ENCODE results near the gene HSD17B4. TPM values are rescaled to one million over a fixed set of nuclear protein-coding genes. Genes with fewer than 3 reads are reported as not detected.

Gene HSD17B4
- total RNA-seq, 1 experiment from 2014 or later = 142 TPM

- TF ChIP-seq SP1 (IDR thresholded peaks at IDR 0.05; ENCODE audit: low read depth) (no peak), EZH2phosphoT487 (IDR thresholded peaks at IDR 0.05; ENCODE audit: borderline replicate concordance) (no peak), YY1 (IDR thresholded peaks at IDR 0.05; ENCODE audit: extremely low read depth, insufficient replicate concordance, low read depth, low read length) (no peak), SRF (IDR thresholded peaks at IDR 0.05; ENCODE audit: low read depth) (no peak), JUND (IDR thresholded peaks at IDR 0.05) (no peak), FOSL1 (IDR thresholded peaks at IDR 0.05; ENCODE audit: low read depth) (no peak), CTCF (IDR thresholded peaks at IDR 0.05 in 2 of 3, conservative IDR thresholded peaks at IDR 0.05 in 1 of 3; ENCODE audit: borderline replicate concordance in 1 of 3, insufficient read depth in 1 of 3, low read depth in 2 of 3, low read length in 2 of 3) (no peak), EZH2 (IDR thresholded peaks at IDR 0.05) (no peak)
- DNase-seq (ENCODE audit: low read depth, low spot score) (no peak), ATAC-seq (no peak)
- Histone ChIP-seq H3K9me2 (ENCODE audit: insufficient read depth) (no peaks in the 10 kb centered on the region), H3K9ac (ENCODE audit: low read length) (no peak overlapping the region), H2AFZ (ENCODE audit: low read depth, low read length, poor library complexity, severe bottlenecking) (no peak overlapping the region), H3K4me3 (replicated peaks in 1 of 2; ENCODE audit: low read depth in 1 of 2, low read length in 2 of 2) (no peak overlapping the region), H4K20me1 (ENCODE audit: insufficient read depth) (no peaks in the 10 kb centered on the region), H3K36me3 (ENCODE audit: control insufficient read depth in 1 of 2, insufficient read depth in 2 of 2, low read length in 2 of 2) (no peaks in the 10 kb centered on the region), H3K27me3 (ENCODE audit: insufficient read depth, low read length) (no peaks in the 10 kb centered on the region), H3K27ac (ENCODE audit: low read depth, low read length) (no peak overlapping the region), H3K9me3 (ENCODE audit: control insufficient read depth in 1 of 2, insufficient read depth in 1 of 2, low read depth in 1 of 2, low read length in 2 of 2) (no peaks in the 10 kb centered on the region), H3K79me2 (ENCODE audit: insufficient read depth, low read length) (no peaks in the 10 kb centered on the region), H3K4me1 (ENCODE audit: control insufficient read depth in 1 of 2, insufficient read depth in 2 of 2, low read length in 2 of 2) (no peaks in the 10 kb centered on the region), H3K4me2 (ENCODE audit: low read length) (no peak overlapping the region)
- BruUV-seq (replicated peaks) = no TSS peak
- ChIA-PET CTCF (no interaction called here), RAD21 (ENCODE audit: low non-redundant PET in 1 of 2, low total read pairs in 2 of 2, uncharacterized antibody in 2 of 2, unreplicated experiment in 2 of 2) (no interaction called here), POLR2A (no interaction called here)
- intact Hi-C loops (cut with micrococcal nuclease) = no loop called here
Measured at GRCh38 chr5:119582987-119583386, 130.7 kb downstream of the HSD17B4 start.

- ChIA-PET RAD21 (ENCODE audit: low non-redundant PET in 1 of 2, low total read pairs in 2 of 2, uncharacterized antibody in 2 of 2, unreplicated experiment in 2 of 2) (no interaction called here), POLR2A (no interaction called here)
Measured at GRCh38 chr5:119583684-119584083, 131.4 kb downstream of the HSD17B4 start.

More at GRCh38 chr5:119583684-119584083, 131.4 kb downstream of the HSD17B4 start:
- no peaks in the 10 kb centered on the region for H3K4me1 ChIP-seq (ENCODE audit: control insufficient read depth in 1 of 2, insufficient read depth in 2 of 2, low read length in 2 of 2)
- DNase-seq (ENCODE audit: low read depth, low spot score) (no peak), ATAC-seq (no peak)
- CTCF ChIA-PET = no interaction called here
- H3K4me3 ChIP-seq (replicated peaks in 1 of 2; ENCODE audit: low read depth in 1 of 2, low read length in 2 of 2) = no peak overlapping the region
- no peaks in the 10 kb centered on the region for H3K27me3 ChIP-seq (ENCODE audit: insufficient read depth, low read length)
- H3K79me2 ChIP-seq (ENCODE audit: insufficient read depth, low read length) = no peaks in the 10 kb centered on the region
- H4K20me1 ChIP-seq (ENCODE audit: insufficient read depth) = no peaks in the 10 kb centered on the region
- no peaks in the 10 kb centered on the region for H3K36me3 ChIP-seq (ENCODE audit: control insufficient read depth in 1 of 2, insufficient read depth in 2 of 2, low read length in 2 of 2)
- H3K9ac ChIP-seq (ENCODE audit: low read length) = no peak overlapping the region
- intact Hi-C loops (cut with micrococcal nuclease) = no loop called here
- H3K9me3 ChIP-seq (ENCODE audit: control insufficient read depth in 1 of 2, insufficient read depth in 1 of 2, low read depth in 1 of 2, low read length in 2 of 2) = no peaks in the 10 kb centered on the region
- no peak for TF ChIP-seq CTCF (IDR thresholded peaks at IDR 0.05 in 2 of 3, conservative IDR thresholded peaks at IDR 0.05 in 1 of 3; ENCODE audit: borderline replicate concordance in 1 of 3, insufficient read depth in 1 of 3, low read depth in 2 of 3, low read length in 2 of 3)
- no peak for TF ChIP-seq POLR2AphosphoS5 (IDR thresholded peaks at IDR 0.05; ENCODE audit: low read depth, low read length)
- no peak for TF ChIP-seq SIN3A (IDR thresholded peaks at IDR 0.05; ENCODE audit: low read depth)
- no peak for TF ChIP-seq CEBPB (IDR thresholded peaks at IDR 0.05; ENCODE audit: low read depth)
- TF ChIP-seq SRF (IDR thresholded peaks at IDR 0.05; ENCODE audit: low read depth) = no peak
- no peak for TF ChIP-seq MAX (IDR thresholded peaks at IDR 0.05)
- no peak for TF ChIP-seq ZFX (IDR thresholded peaks at IDR 0.05)
- no peak for TF ChIP-seq ZNF274 (IDR thresholded peaks at IDR 0.05; ENCODE audit: low read depth, low read length)
- no peak for TF ChIP-seq EGR1 (IDR thresholded peaks at IDR 0.05; ENCODE audit: low read depth)
- H3K4me2 ChIP-seq (ENCODE audit: low read length) = no peak overlapping the region
- H3K27ac ChIP-seq (ENCODE audit: low read depth, low read length) = no peak overlapping the region
- H2AFZ ChIP-seq (ENCODE audit: low read depth, low read length, poor library complexity, severe bottlenecking) = no peak overlapping the region
- H3K9me2 ChIP-seq (ENCODE audit: insufficient read depth) = no peaks in the 10 kb centered on the region
- no TSS peak for BruUV-seq (replicated peaks)

All from HCT116 (cell line).